Right kidney (tissue), 1 donor: Measurements from ENCODE around the gene ADAMTS13.

Source experiments
- DNase-seq: peaks from one replicate; pipeline ENCODE4 v3.0.0-alpha.2; 2016

ADAMTS13 gene

DNA sequence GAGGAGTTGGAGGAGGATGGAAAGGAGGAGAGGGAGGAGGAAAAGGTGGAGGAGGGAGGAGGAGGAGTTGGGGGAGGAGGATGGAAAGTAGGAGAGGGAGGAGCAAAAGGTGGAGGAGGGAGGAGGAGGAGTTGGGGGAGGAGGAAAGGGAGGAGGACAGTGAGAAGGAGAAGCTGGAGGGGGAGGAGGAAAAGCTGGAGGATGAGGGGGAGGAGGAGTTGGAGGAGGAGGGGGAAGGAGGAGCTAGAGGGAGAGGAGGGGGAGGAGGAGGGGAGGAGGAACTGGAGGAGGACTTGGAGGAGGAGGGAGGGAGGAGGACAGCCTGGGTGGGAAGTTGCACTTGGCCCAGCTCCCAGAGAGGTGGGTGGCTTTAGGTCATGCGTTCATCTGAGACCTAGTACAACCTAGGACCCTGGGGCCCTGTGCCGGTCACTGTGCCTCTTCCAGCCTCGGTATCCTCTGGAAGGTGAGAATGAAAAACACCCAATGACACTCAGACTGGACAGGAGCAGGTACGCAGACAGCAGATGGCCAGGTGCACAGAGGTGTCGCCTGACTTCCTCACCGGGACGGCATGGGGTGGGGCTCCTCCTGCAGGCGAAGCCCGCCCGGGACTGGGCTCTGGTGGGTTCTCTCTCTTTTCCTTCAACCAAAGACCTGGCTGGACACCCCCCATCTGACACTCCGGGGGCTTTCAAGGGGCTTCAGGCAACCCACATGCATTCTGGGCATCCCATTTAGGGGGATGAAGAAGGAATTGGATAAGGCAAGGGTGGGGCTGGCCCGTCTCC is 68.9 kb downstream of the ADAMTS13 start:
- peak; percentile 9 for DNase-seq

DNA sequence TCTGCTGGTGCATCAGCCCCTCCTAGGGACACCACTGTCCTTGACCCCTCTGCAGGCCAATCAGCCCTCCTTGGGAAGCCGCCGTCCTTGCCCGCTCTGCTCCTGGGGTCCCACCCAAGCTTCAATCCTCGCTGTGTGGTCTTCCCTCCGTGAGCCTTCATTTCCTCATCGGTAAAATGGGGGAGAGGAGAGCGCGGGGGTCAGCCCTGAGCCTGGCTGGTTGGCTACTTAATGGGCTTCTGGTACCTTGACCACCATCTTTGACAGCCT is 69.4 kb downstream of the ADAMTS13 start:
- DNase-seq = no peak

DNA sequence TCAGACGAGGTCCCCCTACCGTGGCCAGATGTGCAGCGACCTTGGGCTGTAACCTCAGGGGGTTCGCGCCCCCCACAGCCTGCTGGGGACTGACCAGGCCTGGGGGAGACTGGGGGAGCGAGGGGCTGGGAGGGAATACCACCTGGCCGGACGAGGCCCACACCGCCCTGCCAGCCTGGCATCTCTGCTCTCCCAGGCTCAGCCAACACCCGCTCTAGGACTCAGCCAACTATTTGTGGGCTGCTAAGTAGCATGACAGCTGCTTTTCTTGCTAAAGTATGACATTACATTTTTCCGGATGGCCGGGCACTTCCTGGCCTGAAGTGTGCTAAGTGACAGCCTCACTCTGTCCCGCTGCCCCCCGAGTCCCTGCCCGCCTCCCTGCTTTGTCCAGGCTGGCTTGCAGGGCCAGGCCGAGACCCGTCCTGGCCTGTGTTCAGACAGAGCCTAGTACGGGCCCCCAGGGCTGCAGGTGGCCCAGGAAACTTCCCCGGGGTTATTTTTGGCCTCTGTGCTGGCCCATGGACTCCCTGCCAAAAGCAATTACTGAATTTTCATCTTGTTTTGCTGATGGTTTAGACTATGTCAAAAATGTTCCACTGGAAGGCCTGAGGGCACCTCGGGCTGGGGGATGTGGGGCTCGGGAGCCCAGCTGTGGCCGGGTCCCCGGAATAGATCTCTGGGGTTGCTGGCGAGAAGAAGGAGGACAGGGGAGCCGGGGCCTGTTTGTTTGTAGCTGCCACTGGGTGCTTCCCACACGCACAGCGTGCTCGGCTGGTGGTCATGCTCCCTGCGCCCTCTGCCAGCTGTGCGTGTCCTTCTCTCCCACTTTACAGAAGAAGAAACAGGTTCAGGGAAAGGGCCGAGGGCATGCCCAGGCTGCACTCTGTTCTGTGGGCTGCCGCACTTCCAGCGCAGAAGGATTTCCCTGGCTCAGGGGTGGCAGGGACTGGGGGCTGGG is 70.2 kb downstream of the ADAMTS13 start:
- no peak for DNase-seq

DNA sequence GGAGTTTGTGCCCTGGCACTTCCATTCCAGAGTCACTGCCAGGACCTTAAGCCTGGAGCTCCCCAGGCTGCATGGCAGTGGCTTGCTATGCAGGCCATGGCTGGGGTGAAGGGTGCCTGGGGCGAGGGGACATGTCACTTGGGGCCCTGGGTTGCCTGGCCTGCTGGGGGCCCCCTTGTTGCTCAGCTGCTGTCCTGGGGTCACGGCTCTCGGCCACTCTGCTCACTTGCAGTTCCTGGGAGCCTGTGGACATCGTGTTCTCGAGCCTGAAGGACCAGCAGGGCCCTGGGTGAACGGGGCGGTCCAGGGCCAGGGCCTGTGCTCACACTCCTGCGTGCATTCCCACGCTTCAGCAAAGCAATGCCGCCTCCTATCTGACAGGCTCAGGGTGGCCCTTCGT is 71.3 kb downstream of the ADAMTS13 start:
- DNase-seq = no peak

DNA sequence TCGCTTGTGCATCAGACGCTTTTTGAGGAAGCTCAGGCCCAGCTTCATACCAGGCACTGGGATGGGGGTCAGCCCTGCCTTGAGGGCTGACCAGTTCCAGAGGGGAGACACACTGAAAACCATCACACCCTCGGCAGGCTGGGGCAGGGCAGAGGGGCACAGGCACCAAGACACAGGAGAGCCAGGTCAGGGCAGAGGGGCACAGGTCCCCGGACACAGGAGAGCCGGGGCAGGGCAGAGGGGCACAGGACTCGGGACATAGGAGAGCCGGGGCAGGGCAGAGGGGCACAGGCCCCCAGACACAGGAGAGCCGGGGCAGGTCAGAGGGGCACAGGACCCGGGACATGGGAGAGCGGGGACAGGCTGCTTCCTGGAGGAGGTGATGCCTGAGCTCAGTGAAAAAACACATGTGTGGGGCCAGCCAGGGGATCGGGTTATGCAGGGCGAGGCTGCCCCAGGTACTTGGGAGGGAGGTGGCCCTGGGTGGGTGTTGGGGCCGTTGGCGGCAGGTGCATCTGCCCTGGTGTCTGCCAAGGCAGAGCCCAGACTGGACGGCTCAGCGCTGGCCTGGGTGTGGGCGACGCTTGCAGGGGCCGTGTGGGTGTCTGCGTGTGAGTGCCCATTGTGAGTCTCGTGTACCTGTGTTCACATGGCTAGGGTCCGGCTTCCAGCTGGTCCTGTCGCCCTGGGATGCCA is 71.8 kb downstream of the ADAMTS13 start:
- DNase-seq = no peak

DNA sequence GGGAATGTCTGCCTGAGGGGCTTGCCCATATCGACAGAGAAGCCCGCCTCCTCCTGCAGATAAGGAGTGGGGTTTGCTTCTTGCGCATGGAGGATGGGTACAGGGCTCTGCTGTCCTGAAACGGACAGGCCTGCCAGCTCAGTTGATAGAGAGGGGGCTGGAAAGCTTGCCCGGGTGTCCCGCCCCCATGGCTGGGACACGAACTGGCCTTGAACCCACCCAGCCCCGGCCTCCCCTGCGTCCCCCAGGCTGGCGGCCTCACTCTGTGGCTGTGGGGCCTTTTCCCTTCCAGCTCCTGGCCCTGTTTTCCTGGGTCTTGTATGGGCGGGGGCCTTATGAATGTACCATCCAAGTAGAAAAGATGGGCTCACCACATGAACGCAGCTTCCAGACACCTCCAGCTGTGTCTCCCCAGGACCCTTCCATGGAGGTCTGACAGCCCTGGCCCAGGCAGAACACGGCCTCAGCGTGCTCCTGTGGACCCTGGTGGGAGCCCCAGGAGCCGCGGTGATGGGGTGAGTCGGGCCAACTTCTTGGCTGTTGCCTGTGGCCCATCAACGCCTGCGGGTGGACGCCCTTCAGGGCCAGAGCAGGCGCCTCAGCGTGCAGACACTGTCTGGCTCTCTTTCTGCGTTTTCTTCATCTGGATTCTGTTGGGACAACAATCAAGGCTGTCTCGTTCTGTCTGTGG is 72.6 kb downstream of the ADAMTS13 start:
- no peak for DNase-seq

DNA sequence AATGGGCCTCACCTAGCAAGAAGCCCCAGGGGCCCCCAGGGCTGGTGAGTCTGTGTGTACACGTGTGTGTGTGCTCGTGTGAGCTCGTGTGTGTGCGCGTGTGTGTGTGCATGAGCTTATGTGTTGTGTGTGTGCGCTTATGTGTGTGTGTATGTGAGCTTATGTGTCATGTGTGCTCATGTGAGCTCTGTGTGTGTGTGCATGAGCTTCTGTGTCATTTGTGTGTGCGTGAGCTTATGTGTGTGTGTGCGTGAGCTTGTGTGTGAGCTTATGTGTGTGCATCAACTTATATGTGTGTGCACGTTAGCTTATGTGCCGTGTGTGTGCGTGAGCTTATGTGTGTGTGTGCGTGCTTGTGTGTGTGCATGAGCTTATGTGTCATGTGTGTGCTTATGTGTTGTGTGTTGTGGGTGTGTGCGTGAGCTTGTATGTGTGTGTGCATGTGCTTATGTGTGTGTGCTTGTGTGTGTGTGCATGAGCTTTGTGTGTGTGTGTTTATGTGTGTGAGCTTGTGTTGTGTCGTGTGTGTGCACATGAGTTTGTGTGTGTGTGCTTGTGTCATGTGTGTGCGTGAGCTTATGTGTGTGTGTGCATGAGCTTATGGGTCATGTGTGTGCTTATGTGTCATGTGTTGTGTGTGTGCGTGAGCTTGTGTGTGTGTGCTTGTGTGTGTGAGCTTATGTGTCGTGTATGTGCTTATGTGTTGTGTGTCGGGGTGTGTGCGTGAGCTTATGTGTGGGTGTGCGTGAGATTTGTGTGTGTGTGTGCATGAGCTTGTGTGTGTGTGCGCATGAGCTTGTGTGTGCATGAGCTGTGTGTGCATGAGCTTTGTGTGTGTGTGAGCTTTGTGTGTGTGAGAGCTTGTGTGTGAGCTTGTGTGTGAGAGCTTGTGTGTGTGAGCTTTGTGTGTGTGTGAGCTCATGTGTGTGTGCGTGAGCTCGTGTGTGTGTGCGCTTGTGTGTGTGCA is 73.4 kb downstream of the ADAMTS13 start:
- DNase-seq = no peak

DNA sequence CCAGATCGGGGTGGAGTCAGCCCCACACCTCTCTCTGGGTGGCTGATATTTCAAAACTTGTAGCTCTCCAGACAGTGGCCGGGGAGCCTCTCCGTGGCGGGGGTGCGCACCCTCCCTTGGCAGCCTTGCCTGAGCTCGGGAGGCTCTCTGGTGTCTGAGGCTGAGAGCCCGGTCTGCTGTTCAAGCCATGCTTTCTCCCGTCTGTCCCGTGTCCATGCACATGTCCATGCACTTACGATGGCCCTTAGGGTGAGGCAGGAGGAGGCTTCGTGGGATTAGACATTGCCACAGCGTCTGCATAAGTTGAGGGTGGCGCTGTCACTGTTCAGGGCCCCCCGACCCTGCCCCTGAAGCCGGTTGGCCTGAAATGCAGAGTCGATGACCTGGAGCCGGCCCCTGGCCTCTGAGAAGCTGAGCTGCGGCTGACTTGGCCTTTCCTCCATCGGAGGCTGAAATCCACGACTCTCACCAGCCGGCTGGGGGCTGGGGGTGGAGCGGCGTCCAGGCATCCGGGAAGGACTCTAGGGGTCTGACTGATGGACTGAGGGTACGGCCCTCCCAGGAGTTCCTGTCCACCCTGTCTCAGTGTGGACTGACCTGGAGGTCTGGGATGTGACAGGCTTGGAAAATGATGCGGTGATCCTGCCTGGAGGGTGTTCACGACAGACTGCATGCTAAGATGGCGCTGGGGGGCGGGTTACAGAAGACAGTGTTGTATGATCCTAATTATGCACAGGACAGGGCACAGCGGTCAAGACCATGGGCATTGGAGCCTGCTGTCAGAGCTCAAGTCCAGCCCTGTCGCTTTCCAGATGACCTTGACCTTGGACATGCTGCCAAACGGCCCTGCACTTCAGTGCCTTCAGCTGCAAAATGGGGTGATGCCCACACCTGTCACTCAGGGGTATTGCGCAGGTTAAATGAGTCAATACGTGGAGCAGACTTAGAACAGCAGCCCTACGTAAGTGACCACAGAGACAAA is 75.0 kb downstream of the ADAMTS13 start:
- no peak for DNase-seq

DNA sequence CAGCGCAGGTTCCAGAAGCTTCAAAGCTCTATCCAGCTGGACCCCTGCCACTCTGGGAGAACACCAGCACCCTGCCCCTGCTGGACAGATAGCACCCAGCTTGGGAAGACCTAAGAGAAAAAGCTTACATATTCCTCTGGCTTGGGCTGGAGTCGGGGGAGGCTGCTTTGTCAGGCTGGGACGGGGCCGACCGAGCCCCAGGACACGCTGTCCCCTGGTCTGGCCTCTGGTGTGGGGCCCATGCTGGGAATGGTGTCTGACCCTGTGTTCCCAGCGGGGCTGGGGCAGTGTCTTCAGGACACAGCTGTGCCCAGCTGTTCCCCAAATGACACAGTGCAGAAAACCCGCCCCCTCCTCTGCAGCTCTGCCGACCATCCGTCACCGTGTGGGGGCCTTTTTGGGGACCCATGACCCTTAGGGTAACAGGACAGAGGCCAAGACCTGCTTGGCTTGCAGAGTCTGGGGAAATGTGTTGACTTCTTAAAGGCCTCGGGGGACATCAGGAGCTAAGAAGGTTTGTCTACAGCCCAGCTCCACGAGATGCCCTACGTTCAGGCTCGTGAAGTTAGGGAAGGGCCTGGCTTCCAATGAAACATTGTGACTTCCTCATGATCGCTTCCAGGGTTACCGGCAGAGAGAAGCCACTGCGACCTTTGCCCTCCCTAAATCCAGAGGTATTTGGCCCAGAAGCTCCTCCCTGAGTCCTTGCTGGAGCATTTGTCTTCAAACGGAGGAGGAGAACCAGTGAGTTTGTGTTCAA is 77.1 kb downstream of the ADAMTS13 start:
- DNase-seq = no peak

DNA sequence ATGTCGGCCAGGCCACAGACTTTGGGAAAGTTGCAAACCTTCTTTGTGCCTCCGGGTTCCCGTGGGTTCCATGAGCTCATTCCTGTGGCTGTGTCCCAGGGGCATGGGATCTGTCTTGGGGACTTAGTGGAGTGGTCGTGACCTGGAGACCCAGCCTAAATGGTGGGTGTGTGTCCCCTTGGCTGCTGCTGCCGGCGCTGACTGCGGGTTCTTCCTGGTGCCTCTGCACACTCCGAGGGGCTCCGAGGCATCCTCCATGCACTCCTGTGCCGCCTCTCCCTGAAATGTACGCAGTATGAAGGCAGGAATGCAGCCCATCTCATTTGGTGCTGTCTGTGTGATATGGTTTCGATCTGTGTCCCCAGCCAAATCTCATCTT is 77.7 kb downstream of the ADAMTS13 start:
- DNase-seq = no peak

DNA sequence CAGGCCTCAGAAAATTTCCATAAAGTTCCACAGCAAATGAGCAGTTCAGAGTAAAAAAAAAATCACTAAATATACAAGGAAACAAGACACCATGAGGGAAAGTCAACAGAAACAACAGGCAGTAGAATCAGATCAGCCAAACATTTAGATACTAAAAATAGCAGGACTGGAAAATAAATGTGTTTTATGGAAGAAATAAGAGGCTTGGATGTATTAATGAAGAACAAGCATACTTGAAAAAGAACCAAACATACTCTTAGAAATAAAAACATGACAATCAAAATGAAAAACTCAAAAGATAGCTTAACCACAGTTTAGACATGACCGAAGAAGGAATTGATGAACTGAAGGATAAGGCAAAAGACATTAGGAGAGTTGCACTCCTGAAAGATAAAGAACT is 79.9 kb downstream of the ADAMTS13 start:
- no peak for DNase-seq

DNA sequence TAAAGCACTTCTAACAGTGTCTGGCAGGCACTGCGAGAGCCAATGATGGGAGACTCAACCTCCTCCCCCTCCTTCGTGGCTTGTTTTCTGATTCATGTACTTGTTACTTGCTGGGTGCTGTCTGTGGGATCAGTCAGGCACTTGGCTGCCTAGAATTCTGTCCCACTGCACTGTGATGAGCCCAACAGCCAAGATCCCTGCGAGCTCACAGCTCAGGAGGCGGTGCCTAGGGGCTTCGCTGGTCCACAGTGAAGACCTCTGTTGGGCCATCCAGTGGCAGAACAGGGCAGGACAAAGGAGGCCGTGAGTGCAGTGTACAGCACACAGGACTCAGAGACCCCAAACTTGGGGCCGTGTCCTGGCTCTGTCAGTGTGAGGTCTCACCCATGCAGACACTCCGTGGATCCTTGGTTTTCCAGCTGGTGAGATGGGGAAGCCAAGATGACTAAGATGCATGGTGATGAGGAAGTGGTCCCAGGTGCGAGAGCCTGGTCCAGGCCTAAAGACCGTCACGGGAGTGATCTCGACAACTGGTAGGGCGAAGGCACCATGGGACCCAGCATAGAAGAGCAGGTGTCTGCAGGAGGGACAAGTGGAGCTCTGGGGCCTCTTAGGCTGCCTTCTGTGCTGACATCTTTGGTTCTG is 83.1 kb downstream of the ADAMTS13 start:
- DNase-seq = peak; percentile 0

DNA sequence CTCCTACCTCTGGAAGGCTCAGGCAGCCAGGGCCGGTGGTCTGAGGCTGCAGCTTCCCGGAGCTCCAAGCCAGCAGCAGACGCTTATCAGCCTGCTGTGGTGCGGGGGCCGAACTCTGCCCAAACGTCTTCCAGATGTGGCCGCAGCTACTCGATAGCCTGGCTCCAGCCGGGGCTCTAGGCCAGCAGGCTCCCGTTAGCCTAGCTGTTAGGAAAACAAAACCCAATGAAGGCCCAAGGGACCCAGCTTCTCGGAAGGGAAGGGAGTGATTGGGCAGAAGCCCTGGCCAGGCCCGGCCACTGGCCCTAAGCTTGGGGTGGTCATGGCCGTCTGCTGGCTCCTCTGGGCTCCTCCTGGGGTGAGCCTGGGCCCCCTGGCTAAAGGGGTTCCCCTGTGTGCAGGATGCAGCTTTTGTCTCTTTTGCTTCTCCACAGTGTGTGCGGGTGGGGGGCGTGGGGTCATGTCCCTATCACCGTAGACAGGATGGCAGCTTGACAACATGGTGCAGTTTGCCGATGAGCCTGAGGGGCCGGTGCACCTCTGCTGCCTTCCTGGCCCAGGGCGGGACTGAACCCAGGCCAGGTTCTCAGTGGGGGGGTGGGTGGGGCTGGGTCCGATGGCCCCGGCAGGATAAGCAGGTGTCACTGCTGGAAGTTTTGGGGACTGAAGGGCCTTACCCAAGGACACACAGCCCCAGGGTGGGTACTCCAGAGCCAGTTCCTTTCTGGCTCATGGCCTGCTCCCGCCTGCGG is 83.9 kb downstream of the ADAMTS13 start:
- DNase-seq = no peak

DNA sequence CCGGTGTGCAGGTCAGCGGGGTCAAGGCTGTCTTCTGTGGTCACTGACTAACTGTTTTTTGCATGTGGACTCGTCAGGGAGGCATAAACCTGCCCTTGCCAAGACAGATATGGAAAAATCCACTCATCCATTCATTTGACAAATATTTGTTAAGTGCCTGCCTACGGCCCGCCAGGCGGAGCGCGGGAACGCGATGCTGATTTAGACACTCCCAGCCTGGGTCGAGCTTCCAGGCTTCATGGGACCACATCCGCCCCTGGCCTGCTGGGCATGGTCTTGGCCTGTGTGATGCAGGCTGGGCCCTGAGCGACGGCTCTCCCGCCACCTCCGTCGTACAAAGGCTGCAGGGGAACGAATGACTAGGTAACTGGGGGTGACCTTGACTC is 84.5 kb downstream of the ADAMTS13 start:
- no peak for DNase-seq

DNA sequence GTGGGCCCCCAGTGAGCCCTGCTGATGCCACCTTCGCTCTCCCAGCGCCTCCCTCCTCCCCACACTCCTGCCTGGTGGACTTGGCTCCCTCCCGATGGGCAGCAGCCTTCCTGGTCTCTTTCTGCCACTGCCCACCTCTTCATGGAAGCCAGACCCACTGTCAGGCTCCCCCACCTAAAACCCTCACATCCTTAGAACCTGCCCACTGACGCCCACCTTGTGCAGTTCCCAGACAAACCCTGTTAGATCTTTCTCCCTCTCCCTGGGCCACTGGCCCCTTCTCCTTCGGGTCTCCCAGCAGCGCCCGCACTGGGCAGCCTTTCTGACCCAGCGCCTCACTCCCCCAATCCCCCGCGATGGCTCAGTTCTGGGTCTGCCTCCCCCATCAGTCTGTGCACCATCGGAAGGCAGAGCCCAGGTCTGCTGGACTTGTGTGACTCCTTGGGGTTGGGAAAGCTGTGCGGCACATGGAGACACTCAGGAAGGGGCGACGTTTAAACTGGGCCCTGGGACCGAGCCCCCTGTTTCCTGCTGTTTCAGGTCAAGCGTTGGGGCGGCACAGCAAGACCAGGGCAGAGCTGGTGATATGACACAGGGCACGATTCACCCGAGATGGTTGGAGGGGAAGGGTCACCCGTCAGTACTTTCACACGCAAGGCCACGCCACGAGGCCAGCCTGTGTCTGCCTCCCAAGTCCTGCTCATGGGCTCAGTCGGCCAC is 85.2 kb downstream of the ADAMTS13 start:
- DNase-seq = no peak

DNA sequence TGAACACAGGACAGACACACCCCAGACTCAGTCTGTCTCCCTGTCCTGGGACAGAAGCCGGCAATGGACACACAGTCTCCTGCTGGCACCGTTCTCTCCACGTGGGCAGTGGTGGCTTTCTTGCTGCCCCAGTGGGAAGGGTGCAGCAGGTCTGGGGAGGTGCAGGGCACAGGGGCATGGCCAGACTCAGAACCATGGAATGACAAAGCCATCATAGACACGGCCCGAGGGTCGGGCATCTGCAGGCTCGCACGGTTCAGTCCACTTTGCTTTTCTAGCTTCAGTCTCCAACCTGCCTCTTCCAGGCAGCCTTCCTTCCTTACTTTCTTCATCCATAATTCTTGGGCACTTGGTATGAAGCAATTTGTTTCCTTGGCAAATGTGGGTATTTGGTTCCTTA is 85.9 kb downstream of the ADAMTS13 start:
- no peak for DNase-seq
